HL-60 (cell line): ENCODE measurements around the gene MPC1.

Experiments
- DNase-seq, 2 experiments: peaks; one replicate each; pipeline ENCODE4 v3.0.0-alpha.2; 2010 to 2020; ENCODE audit warnings: low read depth in 1 of 2, low spot score in 1 of 2
- H3K27ac ChIP-seq: fragments of 250-450 bp; sonication (Bioruptor Pico); replicated peaks from 2 replicates; pipeline ENCODE4 v1.5.1; 2020; ENCODE audit warnings: mild to moderate bottlenecking, moderate library complexity
- H3K27me3 ChIP-seq: fragments of 250-450 bp; sonication (Bioruptor Pico); 2 replicates; pipeline ENCODE4 v1.5.1; 2021; ENCODE audit warnings: mild to moderate bottlenecking, moderate library complexity; ENCODE audit not compliant: insufficient read depth, poor library complexity, severe bottlenecking
- H3K4me3 ChIP-seq: replicated peaks from 2 replicates; pipeline ENCODE4 v1.5.1; 2011; ENCODE audit warnings: mild to moderate bottlenecking, control low read depth, low read length; ENCODE audit not compliant: insufficient read depth
- CTCF ChIP-seq: IDR thresholded peaks from one replicate; pipeline ENCODE4 v1.5.1; 2011; ENCODE audit warnings: low read length, control low read depth, inconsistent platforms; ENCODE audit not compliant: insufficient read depth
- GABPA ChIP-seq: IDR thresholded peaks from 2 replicates; pipeline ENCODE4 v1.6.1; 2012; ENCODE audit warnings: low read depth
- POLR2AphosphoS5 ChIP-seq: IDR thresholded peaks from 2 replicates; pipeline ENCODE4 v1.6.1; 2012; ENCODE audit warnings: low read depth
- REST ChIP-seq: IDR thresholded peaks from 2 replicates; pipeline ENCODE4 v1.6.1; 2012; ENCODE audit warnings: low read depth; ENCODE audit not compliant: insufficient replicate concordance
- SPI1 ChIP-seq: IDR thresholded peaks from 2 replicates; pipeline ENCODE4 v1.6.1; 2012; ENCODE audit warnings: low read depth, mild to moderate bottlenecking, borderline replicate concordance

MPC1 gene

GRCh38 chr6:166420351-166420750, 37.6 kb upstream of the MPC1 start:
- peak; percentile 35 to 47 for DNase-seq
- no peaks in the 10 kb centered on the region for H3K27me3 ChIP-seq
- TF ChIP-seq REST, result no peak
- no peak for TF ChIP-seq POLR2AphosphoS5
- TF ChIP-seq CTCF, result no peak
- TF ChIP-seq GABPA, result no peak
- no peak for TF ChIP-seq SPI1
- no peak overlapping the region for H3K27ac ChIP-seq
- no peak overlapping the region for H3K4me3 ChIP-seq

GRCh38 chr6:166419717-166420116, 37.0 kb upstream of the MPC1 start:
- no peak overlapping the region for H3K27ac ChIP-seq

GRCh38 chr6:166419286-166419685, 36.5 kb upstream of the MPC1 start:
- TF ChIP-seq REST, result no peak
- no peak for TF ChIP-seq CTCF
- no peak for TF ChIP-seq GABPA
- peak; percentile 67 for TF ChIP-seq POLR2AphosphoS5
- TF ChIP-seq SPI1, result no peak
- Histone ChIP-seq H3K27ac (no peak overlapping the region), H3K4me3 (no peak overlapping the region), H3K27me3 (no peaks in the 10 kb centered on the region)
- peak; percentile 16 to 49 for DNase-seq

More at GRCh38 chr6:166419717-166420116, 37.0 kb upstream of the MPC1 start:
- no peak overlapping the region for H3K4me3 ChIP-seq
- no peak for DNase-seq
- no peak for TF ChIP-seq POLR2AphosphoS5
- TF ChIP-seq REST, result no peak
- TF ChIP-seq GABPA, result no peak
- no peak for TF ChIP-seq CTCF
- no peak for TF ChIP-seq SPI1
- H3K27me3 ChIP-seq, result no peaks in the 10 kb centered on the region
